NCI-H446 treated with DMSO at 0.1 percent for 48 hours (cell line): Measurements from ENCODE around the gene SPATS2L.

Experiments
- DNase-seq: peaks from one replicate; lab custom pipeline; 2025; lab: John Stamatoyannopoulos, UW

Gene SPATS2L

DNA sequence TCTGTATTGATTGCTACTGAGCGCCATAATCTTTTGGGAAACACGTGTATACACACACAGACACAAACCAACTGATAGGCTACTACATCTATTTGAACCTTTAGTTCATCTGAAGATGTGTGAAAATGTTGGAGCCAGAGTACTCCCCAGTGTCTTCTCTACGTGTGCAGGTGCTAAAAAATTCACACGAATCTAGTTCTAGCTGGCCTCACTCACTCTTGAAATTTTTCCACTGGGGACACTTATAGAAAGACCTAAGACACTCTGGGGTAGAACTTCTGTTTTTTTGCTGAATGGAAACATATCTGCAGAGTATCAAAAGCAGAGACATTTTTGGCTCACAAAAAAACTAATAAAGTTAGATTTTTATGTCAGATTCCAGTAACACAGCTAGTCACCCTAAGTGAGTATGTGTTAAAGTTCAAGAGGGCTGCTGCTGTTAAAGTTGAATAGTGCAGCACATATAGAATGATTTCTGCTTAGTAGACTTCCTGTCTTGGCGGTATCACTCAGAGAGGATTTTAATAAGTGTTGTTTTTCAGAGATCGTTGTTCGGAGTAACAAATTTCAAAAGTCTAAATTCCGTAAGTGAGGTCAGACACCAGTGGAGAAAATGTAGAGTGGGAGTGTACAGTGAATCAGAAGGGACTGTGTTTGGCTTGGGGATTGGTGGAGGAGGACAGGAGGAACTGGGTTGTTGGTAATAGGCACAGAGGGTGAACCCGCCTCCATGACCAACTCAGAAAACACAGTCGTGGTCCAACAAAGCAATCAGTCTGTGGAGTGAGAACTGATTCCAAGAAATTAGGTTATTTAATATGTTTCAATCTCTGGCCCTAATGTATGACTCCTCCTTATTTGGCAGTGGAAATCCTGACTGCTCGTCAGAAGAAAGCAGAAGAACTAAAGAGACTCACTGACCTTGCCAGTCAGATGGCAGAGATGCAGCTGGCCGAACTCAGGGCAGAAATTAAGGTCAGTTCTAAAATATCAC is 160.2 kb downstream of the SPATS2L start:
- no peak for DNase-seq

GRCh38 chr2:200467806-200468681 is 161.6 kb downstream of the SPATS2L start:
- DNase-seq, result no peak

GRCh38 chr2:200469708-200470211 is 163.3 kb downstream of the SPATS2L start:
- DNase-seq, result no peak

DNA sequence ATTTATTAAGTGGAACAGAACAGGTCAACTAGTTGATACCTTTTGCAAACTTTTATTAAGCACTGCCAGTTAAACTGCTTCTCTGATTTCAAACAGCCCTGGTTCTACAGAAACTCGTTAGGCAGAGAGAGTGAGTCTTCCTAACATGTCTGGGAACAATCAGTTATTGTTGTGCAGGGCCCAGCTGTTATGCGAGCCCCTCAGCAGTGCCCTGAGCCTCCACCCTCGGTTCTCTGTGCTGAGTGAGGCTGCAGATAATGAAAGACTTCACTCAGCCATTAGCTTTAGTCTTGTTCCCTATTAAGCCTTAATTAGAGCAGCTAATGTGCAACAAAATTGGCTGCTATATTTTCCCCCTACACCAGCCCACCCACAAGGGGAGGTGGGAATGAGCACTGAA is 163.7 kb downstream of the SPATS2L start:
- no peak for DNase-seq

DNA sequence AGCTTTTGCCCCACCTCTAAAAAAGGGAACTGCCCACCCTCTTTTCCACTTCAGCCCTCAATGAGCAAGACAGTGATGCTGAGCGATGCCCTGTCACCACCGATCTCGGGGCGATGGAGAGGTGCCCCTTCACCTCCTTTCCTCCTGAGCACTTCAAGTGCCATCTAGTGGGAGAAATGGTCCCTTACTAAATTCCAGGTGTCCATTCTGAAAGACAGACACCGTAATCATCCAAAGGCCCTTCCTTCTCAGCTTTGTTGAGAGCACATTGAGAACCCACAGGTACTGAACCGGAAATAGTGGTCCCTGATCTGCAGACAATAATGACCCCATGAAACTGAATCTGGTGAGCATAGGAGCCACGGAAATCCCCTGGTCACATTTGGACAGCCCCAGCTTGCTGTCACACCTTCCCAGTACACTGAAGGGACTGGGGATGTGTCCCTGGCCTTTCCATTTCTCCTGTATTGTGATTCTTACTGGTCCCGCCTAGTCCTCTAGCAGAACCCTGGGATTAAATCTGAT is 164.9 kb downstream of the SPATS2L start:
- DNase-seq, result no peak

DNA sequence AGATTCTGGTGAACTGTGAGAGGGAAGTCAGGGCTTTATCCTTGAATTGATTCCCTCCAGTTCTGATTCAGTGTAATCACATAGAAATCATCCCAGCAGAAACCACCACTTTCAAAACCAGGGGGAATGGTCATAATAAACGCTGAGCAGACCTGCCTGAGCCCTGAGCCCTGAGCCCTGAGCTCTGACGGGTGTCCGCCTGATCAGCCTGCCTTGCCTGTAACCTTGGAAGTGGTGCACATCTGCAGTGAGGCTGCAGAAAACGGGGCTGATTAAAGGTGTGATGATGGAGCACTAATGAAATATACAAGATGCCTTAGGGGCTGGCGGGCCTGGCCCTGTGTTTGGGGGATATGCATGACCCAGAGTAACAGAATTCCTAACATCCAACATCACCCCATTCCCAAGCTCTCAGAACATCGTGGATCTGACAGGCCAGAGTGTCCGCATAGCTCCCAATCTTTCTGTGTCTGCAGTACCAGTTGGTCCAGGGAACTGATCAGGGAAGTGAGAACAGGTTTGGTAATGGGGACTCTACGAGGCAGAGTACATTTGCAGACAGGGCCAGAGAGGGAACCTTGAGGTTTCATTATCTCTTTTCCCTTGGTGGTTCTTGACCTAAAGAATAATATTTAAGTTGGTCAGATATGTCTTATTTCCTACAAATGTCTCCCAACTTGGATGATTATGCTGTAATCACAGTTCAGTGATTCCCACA is 165.6 kb downstream of the SPATS2L start:
- no peak for DNase-seq

GRCh38 chr2:200472853-200473464 is 166.5 kb downstream of the SPATS2L start:
- no peak for DNase-seq

DNA sequence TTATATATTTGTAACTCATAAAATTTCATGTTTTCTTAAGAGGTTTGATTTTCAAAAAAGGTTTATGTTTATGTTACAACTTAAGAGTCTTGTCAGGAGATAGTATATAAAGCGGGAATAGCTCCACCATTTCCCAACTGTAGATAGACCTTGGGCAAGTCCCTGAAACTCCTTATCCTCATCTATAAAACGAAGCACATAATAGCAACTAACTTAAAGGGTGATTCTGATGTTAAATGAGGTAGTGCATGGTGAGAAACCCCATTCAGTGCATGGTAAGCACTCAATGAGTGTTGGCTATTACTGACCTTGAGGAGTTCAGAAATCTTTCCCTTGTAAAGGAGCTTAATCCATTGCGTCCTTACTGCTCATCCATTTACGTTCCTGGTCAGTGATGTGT is 169.3 kb downstream of the SPATS2L start:
- no peak for DNase-seq

DNA sequence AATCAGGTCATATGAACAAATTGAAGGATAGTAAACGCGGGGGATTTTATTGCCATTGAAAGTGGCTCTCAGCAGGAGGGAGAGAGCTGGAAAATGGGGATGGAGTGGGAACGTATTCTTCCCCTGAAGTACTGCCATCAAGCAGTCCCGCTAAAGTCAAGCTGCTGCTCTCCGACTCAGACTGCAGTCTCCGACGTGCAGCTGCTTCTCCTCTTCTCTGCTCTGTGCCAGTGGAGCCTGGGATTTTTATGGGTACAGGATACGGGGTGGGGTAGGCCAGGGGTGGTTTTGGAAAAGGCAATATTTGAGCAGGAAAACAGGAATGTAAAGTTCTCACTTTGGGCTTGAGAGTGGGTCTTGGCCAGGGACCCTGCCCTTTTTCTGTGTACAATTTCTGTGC is 170.3 kb downstream of the SPATS2L start:
- no peak for DNase-seq

GRCh38 chr2:200477667-200478131 is 171.2 kb downstream of the SPATS2L start:
- no peak for DNase-seq

DNA sequence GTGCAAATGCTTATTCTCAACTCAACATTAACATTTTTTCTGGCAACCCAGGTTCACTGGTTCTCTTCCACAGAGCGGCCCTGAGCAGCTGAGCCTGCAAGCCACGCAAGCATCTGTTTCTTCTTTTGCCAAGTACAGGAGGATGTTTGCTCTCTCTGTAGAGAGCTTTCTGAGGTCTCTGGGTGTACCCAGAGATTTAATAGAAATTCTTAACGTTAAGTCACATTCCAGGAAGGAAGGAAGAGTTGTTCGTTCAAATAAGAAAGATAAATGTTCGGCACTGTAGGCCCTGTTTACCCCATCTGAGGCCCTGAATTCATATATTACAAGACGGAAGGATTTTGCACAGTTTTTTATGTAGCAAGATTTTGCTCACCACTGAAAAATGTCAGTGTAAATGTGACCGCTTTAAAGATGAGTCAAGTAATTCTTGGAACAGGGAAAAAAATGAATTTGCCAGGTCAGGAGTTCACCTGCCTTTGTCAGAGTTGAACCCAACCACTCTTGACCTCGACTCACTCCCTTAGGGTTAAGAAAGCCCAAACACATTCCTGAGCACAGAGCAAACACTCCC is 173.3 kb downstream of the SPATS2L start:
- no peak for DNase-seq

GRCh38 chr2:200482194-200482593 is 175.7 kb downstream of the SPATS2L start:
- DNase-seq, result no peak

GRCh38 chr2:200483729-200484198 is 177.3 kb downstream of the SPATS2L start:
- DNase-seq, result no peak

- DNase-seq, result no peak
Observed at GRCh38 chr2:200484934-200485333, 178.4 kb downstream of the SPATS2L start.

- DNase-seq, result no peak
Observed at GRCh38 chr2:200486529-200486928, 180.0 kb downstream of the SPATS2L start.

- DNase-seq, result no peak
Observed at GRCh38 chr2:200488169-200488568, 181.7 kb downstream of the SPATS2L start.

GRCh38 chr2:200490001-200490400 is 183.5 kb downstream of the SPATS2L start:
- DNase-seq, result no peak

DNA sequence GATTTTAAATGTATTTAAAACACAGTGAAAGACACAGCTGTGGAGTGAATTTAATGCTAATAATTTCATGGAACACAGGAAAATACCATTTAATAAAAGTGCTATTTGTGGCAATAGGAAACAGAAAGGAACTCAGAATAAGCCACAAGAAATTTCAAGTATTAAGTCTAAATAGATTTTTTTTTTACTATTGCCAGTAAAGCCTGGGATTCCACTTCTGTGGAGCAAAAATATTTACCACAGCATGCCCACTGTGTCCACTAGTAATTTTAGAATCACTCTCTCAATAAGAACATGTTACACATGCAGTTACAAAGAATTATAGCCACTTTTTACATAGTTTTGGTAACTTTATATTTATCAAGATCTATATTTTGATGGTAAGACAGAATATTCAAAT is 186.2 kb downstream of the SPATS2L start:
- DNase-seq, result no peak

GRCh38 chr2:200494048-200494447 is 187.6 kb downstream of the SPATS2L start:
- DNase-seq, result no peak

DNA sequence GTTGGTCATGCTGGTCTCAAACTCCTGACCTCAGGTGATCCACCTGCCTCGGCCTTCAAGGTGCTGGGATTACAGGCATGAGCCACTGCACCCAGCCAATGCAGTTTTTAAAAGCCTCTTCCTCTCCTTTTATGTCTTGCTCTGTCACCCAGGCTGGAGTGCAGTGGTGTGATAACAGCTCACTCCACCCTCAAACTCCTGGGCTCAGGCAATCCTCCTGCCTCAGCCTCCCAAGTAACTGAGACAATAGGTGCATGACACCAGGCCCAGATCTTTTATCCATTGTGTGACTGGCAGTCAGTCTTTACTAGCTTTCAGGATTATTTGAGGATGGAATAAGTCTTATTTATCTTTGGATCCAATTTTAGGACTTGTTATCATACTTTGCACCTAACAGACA is 190.2 kb downstream of the SPATS2L start:
- no peak for DNase-seq
